Measurements from ENCODE around the gene PCDHGA7.
"Not testable (repeated sequence)": the region's sequence is repeated elsewhere in the genome, so short reads cannot be mapped to it uniquely, and the experiment has no call there.

PCDHGA7 gene

DNA sequence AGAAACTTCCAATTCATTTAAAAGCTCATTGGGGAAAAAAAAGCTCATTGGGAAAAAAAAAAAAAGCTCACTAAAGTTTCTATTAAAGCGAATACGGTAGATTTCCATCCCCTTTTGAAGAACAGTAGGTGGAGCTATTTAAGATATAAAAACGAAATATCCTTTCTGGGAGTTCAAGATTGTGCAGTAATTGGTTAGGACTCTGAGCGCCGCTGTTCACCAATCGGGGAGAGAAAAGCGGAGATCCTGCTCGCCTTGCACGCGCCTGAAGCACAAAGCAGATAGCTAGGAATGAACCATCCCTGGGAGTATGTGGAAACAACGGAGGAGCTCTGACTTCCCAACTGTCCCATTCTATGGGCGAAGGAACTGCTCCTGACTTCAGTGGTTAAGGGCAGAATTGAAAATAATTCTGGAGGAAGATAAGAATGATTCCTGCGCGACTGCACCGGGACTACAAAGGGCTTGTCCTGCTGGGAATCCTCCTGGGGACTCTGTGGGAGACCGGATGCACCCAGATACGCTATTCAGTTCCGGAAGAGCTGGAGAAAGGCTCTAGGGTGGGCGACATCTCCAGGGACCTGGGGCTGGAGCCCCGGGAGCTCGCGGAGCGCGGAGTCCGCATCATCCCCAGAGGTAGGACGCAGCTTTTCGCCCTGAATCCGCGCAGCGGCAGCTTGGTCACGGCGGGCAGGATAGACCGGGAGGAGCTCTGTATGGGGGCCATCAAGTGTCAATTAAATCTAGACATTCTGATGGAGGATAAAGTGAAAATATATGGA is 48.0 kb downstream of the PCDHGA7 start, which contains the start of gene PCDHGA12:
PCDHGA12 (plus strand) TSS at position 176 of the 782 bp plus-strand sequence; CDS start at position 429, 253 bp downstream.
- no peaks in the 10 kb centered on the region for H3K4me1 Mint-ChIP-seq
- H3K36me3 Mint-ChIP-seq (ENCODE audit: low read depth) = peaks cover 99% of the 10 kb centered on the region
- no peak within 1 kb of the TSS for H3K27ac Mint-ChIP-seq
- peaks cover 79% of the 10 kb centered on the region for H3K9me3 Mint-ChIP-seq
- TF ChIP-seq, protein P1, sequence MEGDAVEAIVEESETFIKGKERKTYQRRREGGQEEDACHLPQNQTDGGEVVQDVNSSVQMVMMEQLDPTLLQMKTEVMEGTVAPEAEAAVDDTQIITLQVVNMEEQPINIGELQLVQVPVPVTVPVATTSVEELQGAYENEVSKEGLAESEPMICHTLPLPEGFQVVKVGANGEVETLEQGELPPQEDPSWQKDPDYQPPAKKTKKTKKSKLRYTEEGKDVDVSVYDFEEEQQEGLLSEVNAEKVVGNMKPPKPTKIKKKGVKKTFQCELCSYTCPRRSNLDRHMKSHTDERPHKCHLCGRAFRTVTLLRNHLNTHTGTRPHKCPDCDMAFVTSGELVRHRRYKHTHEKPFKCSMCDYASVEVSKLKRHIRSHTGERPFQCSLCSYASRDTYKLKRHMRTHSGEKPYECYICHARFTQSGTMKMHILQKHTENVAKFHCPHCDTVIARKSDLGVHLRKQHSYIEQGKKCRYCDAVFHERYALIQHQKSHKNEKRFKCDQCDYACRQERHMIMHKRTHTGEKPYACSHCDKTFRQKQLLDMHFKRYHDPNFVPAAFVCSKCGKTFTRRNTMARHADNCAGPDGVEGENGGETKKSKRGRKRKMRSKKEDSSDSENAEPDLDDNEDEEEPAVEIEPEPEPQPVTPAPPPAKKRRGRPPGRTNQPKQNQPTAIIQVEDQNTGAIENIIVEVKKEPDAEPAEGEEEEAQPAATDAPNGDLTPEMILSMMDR (IDR thresholded peaks at IDR 0.05; ENCODE audit: unreplicated experiment in 3 of 3) = no peak
- peaks cover 8% of the 10 kb centered on the region for H3K27me3 Mint-ChIP-seq (ENCODE audit: low read depth)
- H3K4me3 Mint-ChIP-seq = no peak within 1 kb of the TSS

DNA sequence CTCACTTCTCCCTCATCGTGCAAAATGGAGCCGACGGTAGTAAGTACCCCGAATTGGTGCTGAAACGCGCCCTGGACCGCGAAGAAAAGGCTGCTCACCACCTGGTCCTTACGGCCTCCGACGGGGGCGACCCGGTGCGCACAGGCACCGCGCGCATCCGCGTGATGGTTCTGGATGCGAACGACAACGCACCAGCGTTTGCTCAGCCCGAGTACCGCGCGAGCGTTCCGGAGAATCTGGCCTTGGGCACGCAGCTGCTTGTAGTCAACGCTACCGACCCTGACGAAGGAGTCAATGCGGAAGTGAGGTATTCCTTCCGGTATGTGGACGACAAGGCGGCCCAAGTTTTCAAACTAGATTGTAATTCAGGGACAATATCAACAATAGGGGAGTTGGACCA is 48.7 kb downstream of the PCDHGA7 start:
- TF ChIP-seq, protein P1 (IDR thresholded peaks at IDR 0.05; ENCODE audit: unreplicated experiment in 3 of 3) = no peak
- no peak overlapping the region for H3K27ac Mint-ChIP-seq
- H3K4me3 Mint-ChIP-seq = no peak overlapping the region
- peaks cover 99% of the 10 kb centered on the region for H3K36me3 Mint-ChIP-seq (ENCODE audit: low read depth)
- peaks cover 79% of the 10 kb centered on the region for H3K9me3 Mint-ChIP-seq
- H3K27me3 Mint-ChIP-seq (ENCODE audit: low read depth) = peaks cover 4% of the 10 kb centered on the region
- H3K4me1 Mint-ChIP-seq = no peaks in the 10 kb centered on the region

DNA sequence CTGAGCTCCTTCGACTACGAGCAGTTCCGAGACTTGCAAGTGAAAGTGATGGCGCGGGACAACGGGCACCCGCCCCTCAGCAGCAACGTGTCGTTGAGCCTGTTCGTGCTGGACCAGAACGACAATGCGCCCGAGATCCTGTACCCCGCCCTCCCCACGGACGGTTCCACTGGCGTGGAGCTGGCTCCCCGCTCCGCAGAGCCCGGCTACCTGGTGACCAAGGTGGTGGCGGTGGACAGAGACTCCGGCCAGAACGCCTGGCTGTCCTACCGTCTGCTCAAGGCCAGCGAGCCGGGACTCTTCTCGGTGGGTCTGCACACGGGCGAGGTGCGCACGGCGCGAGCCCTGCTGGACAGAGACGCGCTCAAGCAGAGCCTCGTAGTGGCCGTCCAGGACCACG is 49.8 kb downstream of the PCDHGA7 start:
- H3K4me1 Mint-ChIP-seq; H3K27me3 Mint-ChIP-seq (ENCODE audit: low read depth); H3K27ac Mint-ChIP-seq; H3K4me3 Mint-ChIP-seq: not testable (repeated sequence)
- H3K36me3 Mint-ChIP-seq (ENCODE audit: low read depth) = peaks cover 99% of the 10 kb centered on the region
- H3K9me3 Mint-ChIP-seq = peaks cover 79% of the 10 kb centered on the region

GRCh38 chr5:141432726-141433125 is 50.2 kb downstream of the PCDHGA7 start:
- H3K27ac Mint-ChIP-seq; H3K4me3 Mint-ChIP-seq; H3K4me1 Mint-ChIP-seq; H3K27me3 Mint-ChIP-seq (ENCODE audit: low read depth): not testable (repeated sequence)
- peaks cover 99% of the 10 kb centered on the region for H3K36me3 Mint-ChIP-seq (ENCODE audit: low read depth)
- peaks cover 78% of the 10 kb centered on the region for H3K9me3 Mint-ChIP-seq

- H3K36me3 Mint-ChIP-seq (ENCODE audit: low read depth) = peaks cover 95% of the 10 kb centered on the region
- H3K27me3 Mint-ChIP-seq (ENCODE audit: low read depth) = no peaks in the 10 kb centered on the region
- H3K9me3 Mint-ChIP-seq = peaks cover 76% of the 10 kb centered on the region
- no peak overlapping the region for H3K27ac Mint-ChIP-seq
- no peaks in the 10 kb centered on the region for H3K4me1 Mint-ChIP-seq
- TF ChIP-seq, protein P1 (IDR thresholded peaks at IDR 0.05; ENCODE audit: unreplicated experiment in 3 of 3) = no peak
- H3K4me3 Mint-ChIP-seq = no peak overlapping the region
Measured at GRCh38 chr5:141434006-141434405, 51.5 kb downstream of the PCDHGA7 start.
